GM23338 (cell line): Measurements from ENCODE around the gene HEY2. TPM values are rescaled to one million over a fixed set of nuclear protein-coding genes. Genes with fewer than 3 reads are reported as not detected.
A peak's percentile ranks its signal among the peaks of the same experiment; 100 is the strongest.

Experiments
- ATAC-seq: fragments of 200-7000 bp; cut with Tn5 transposase; 3 replicates; pipeline ENCODE4 v1.9.1; 2020
- DNase-seq: peaks from one replicate; pipeline ENCODE4 v3.0.0-alpha.2; 2015; ENCODE audit warnings: low spot score
- H2AFZ ChIP-seq: fragments of 200-600 bp; sonication (generic); 2 replicates; pipeline ENCODE4 v1.8.0; 2016; ENCODE audit warnings: antibody characterized with exemption, mild to moderate bottlenecking, moderate library complexity
- H3F3A ChIP-seq: fragments of 200-600 bp; sonication (generic); replicated peaks from 2 replicates; pipeline ENCODE4 v1.8.0; 2017; ENCODE audit warnings: antibody characterized with exemption, mixed run types, low read depth
- H3K27ac ChIP-seq: fragments of 200-600 bp; sonication (generic); 2 replicates; pipeline ENCODE4 v1.6.1; 2016; ENCODE audit warnings: low read depth
- H3K27me3 ChIP-seq: fragments of 200-600 bp; sonication (generic); 2 replicates; pipeline ENCODE4 v1.8.0; 2016; ENCODE audit warnings: mild to moderate bottlenecking, mixed run types, moderate library complexity; ENCODE audit not compliant: insufficient read depth
- H3K36me3 ChIP-seq: fragments of 200-600 bp; sonication (generic); 2 replicates; pipeline ENCODE4 v1.8.0; 2016; ENCODE audit warnings: mild to moderate bottlenecking; ENCODE audit not compliant: insufficient read depth
- H3K4me1 ChIP-seq: fragments of 200-600 bp; sonication (generic); 2 replicates; pipeline ENCODE4 v1.8.0; 2016; ENCODE audit warnings: mild to moderate bottlenecking, moderate library complexity; ENCODE audit not compliant: insufficient read depth
- H3K4me2 ChIP-seq: fragments of 200-600 bp; sonication (generic); 2 replicates; pipeline ENCODE4 v1.7.1; 2017; ENCODE audit warnings: mixed run types
- H3K4me3 ChIP-seq: fragments of 200-600 bp; sonication (generic); 2 replicates; pipeline ENCODE4 v1.6.1; 2016; ENCODE audit warnings: mixed run types
- H3K79me2 ChIP-seq: fragments of 200-600 bp; sonication (generic); replicated peaks from 2 replicates; pipeline ENCODE4 v1.8.0; 2017; ENCODE audit warnings: mild to moderate bottlenecking; ENCODE audit not compliant: insufficient read depth
- H3K9me2 ChIP-seq: fragments of 200-600 bp; sonication (generic); 2 replicates; pipeline ENCODE4 v1.8.0; 2017; ENCODE audit not compliant: insufficient read depth
- H4K20me1 ChIP-seq: fragments of 200-600 bp; sonication (generic); replicated peaks from 2 replicates; pipeline ENCODE4 v1.8.0; 2017; ENCODE audit warnings: mild to moderate bottlenecking; ENCODE audit not compliant: insufficient read depth
- H3K27ac Mint-ChIP-seq: 2 replicates; pipeline ENCODE4 v1.8.0; 2020; ENCODE audit warnings: inconsistent platforms, mild to moderate bottlenecking, moderate library complexity, mixed read lengths
- H3K27me3 Mint-ChIP-seq: 3 replicates; pipeline ENCODE4 v1.8.0; 2022; ENCODE audit warnings: low read depth, mild to moderate bottlenecking, moderate library complexity, mixed read lengths, inconsistent platforms; ENCODE audit not compliant: insufficient read depth, poor library complexity
- H3K36me3 Mint-ChIP-seq: 3 replicates; pipeline ENCODE4 v1.8.0; 2021; ENCODE audit warnings: low read depth, mild to moderate bottlenecking, inconsistent platforms, moderate library complexity, mixed read lengths
- H3K4me1 Mint-ChIP-seq: 3 replicates; pipeline ENCODE4 v1.8.0; 2020; ENCODE audit warnings: mild to moderate bottlenecking, inconsistent platforms, mixed read lengths
- H3K4me3 Mint-ChIP-seq: 3 replicates; pipeline ENCODE4 v1.8.0; 2021; ENCODE audit warnings: moderate library complexity, mild to moderate bottlenecking, inconsistent platforms, mixed read lengths
- H3K9me3 Mint-ChIP-seq: 3 replicates; pipeline ENCODE4 v1.8.0; 2020; ENCODE audit warnings: moderate library complexity, mild to moderate bottlenecking, inconsistent platforms, mixed read lengths
- CREB1 ChIP-seq: fragments of 250-450 bp; sonication (Bioruptor Pico); IDR thresholded peaks from 2 replicates; pipeline ENCODE4 v1.5.0; 2020; ENCODE audit warnings: low read depth, mild to moderate bottlenecking, moderate library complexity
- CTCF ChIP-seq, 2 experiments: fragments of 200-600 bp in 1 of 2; sonication (generic) in 1 of 2; conservative IDR thresholded peaks; 2 replicates each; pipeline versions ENCODE4 v1.5.1 to v1.6.1; 2016 to 2017; ENCODE audit warnings: antibody characterized with exemption in 2 of 2, low read depth in 2 of 2, mild to moderate bottlenecking in 2 of 2, moderate library complexity in 1 of 2
- ETS1 ChIP-seq: IDR thresholded peaks from 2 replicates; pipeline ENCODE4 v1.6.1; 2016; ENCODE audit warnings: antibody characterized with exemption
- EZH2 ChIP-seq: fragments of 200-600 bp; sonication (generic); IDR thresholded peaks from one replicate; pipeline ENCODE4 v1.8.0; 2017; ENCODE audit warnings: antibody characterized with exemption, mild to moderate bottlenecking, low read depth; ENCODE audit not compliant: unreplicated experiment
- EZH2phosphoT487 ChIP-seq: fragments of 200-600 bp; sonication (generic); IDR thresholded peaks from one replicate; pipeline ENCODE4 v1.8.1; 2018; ENCODE audit warnings: antibody characterized with exemption; ENCODE audit not compliant: unreplicated experiment
- JUNB ChIP-seq: IDR thresholded peaks from one replicate; pipeline ENCODE4 v1.6.1; 2016; ENCODE audit warnings: antibody characterized with exemption; ENCODE audit not compliant: unreplicated experiment
- NANOG ChIP-seq: IDR thresholded peaks from 2 replicates; pipeline ENCODE4 v1.6.1; 2016; ENCODE audit warnings: antibody characterized with exemption, borderline replicate concordance
- POLR2AphosphoS5 ChIP-seq: IDR thresholded peaks from 2 replicates; pipeline ENCODE4 v1.6.1; 2016; ENCODE audit warnings: antibody characterized with exemption, low read depth
- REST ChIP-seq: IDR thresholded peaks from one replicate; pipeline ENCODE4 v1.6.1; 2018; ENCODE audit warnings: antibody characterized with exemption; ENCODE audit not compliant: unreplicated experiment
- STAT1 ChIP-seq: IDR thresholded peaks from one replicate; pipeline ENCODE4 v1.6.1; 2016; ENCODE audit warnings: antibody characterized with exemption; ENCODE audit not compliant: unreplicated experiment
- ZNF114 ChIP-seq: fragments of 250-450 bp; sonication (Bioruptor Pico); IDR thresholded peaks from 2 replicates; pipeline ENCODE4 v1.5.0; 2020; ENCODE audit warnings: mild to moderate bottlenecking, moderate library complexity
- ZNF331 ChIP-seq: fragments of 250-450 bp; sonication (Bioruptor Pico); IDR thresholded peaks from 2 replicates; pipeline ENCODE4 v1.5.0; 2020; ENCODE audit warnings: low read depth, mild to moderate bottlenecking, moderate library complexity
- ZNF462 ChIP-seq: fragments of 250-450 bp; sonication (Bioruptor Pico); IDR thresholded peaks from 2 replicates; pipeline ENCODE4 v1.5.0; 2020; ENCODE audit warnings: mild to moderate bottlenecking, moderate library complexity
- polyA plus RNA-seq: library from polyadenylated mRNA; unstranded; fragments of >200 nt; fragmentation: Nextera tagmentation; extraction: Ambion mirVana; gene quantifications from 2 replicates; pipeline ENCODE4 v1.2.1, GENCODE V29; 2016
- total RNA-seq: library from RNA; depleted of rRNA; stranded (reverse); fragments of >200 nt; shearing (Covaris generic); gene quantifications from 2 replicates; pipeline ENCODE4 v1.2.3, GENCODE V29; 2014

Gene HEY2
- total and polyA plus RNA-seq, 2 experiments from 2014 or later, result 4.3 to 8.5 TPM

GRCh38 chr6:125779924-125780539 lies 30.6 kb downstream of the HEY2 start:
- Histone ChIP-seq H4K20me1 (no peaks in the 10 kb centered on the region), H3K4me3 (peak overlapping the region; percentile 67), H3K4me1 (peaks cover 10% of the 10 kb centered on the region), H3K27ac (no peak overlapping the region), H3K4me2 (peak overlapping the region; percentile 77), H3K36me3 (no peaks in the 10 kb centered on the region), H3K79me2 (no peaks in the 10 kb centered on the region), H3F3A (no peaks in the 10 kb centered on the region), H2AFZ (peak overlapping the region; percentile 70; the same call in 1 of the 2 replicates), H3K9me2 (no peaks in the 10 kb centered on the region), H3K27me3 (no peaks in the 10 kb centered on the region)
- peak; percentile 89 for ATAC-seq
- Mint-ChIP-seq H3K27me3 (no peaks in the 10 kb centered on the region), H3K36me3 (peaks cover 6% of the 10 kb centered on the region), H3K27ac (no peak overlapping the region), H3K4me3 (no peak overlapping the region), H3K9me3 (peaks cover 4% of the 10 kb centered on the region; the same call in 2 of the 3 replicates), H3K4me1 (peaks cover 10% of the 10 kb centered on the region)
- TF ChIP-seq ETS1 (no peak), POLR2AphosphoS5 (no peak), CREB1 (CRISPR knock-in tag) (peak; percentile 17), NANOG (peak; percentile 38; the same call in 1 of the 2 replicates), ZNF331 (no peak), JUNB (peak; percentile 31), CTCF (conservative IDR thresholded peaks at IDR 0.05; ENCODE audit: low read depth in 2 of 2) (no peak), STAT1 (no peak), EZH2phosphoT487 (no peak), ZNF114 (CRISPR knock-in tag) (0 out of 2 replicates have a peak, but pooled peaks have one; percentile 25), EZH2 (no peak), REST (no peak), ZNF462 (CRISPR knock-in tag) (no peak)
- peak; percentile 97 for DNase-seq
